H1 (cell line): ENCODE data around the gene ESR1.

Experiments used
- CHD1 ChIP-seq: IDR thresholded peaks from 2 replicates; pipeline ENCODE4 v1.6.1; 2012; ENCODE audit warnings: low read depth, low read length, improper control_type of control experiment
- EP300 ChIP-seq, 2 experiments: IDR thresholded peaks; 1 replicate in 1 of 2; 2 replicates in 1 of 2; pipeline ENCODE4 v1.6.1; 2011 to 2012; ENCODE audit warnings: low read depth in 2 of 2, low read length in 2 of 2, mild to moderate bottlenecking in 2 of 2, borderline replicate concordance in 1 of 2, inconsistent platforms in 1 of 2, moderate library complexity in 1 of 2
- MAFK ChIP-seq: IDR thresholded peaks from 2 replicates; pipeline ENCODE4 v1.6.1; 2012; ENCODE audit warnings: low read depth, mild to moderate bottlenecking, improper control_type of control experiment, low read length
- POLR2A ChIP-seq, 2 experiments: IDR thresholded peaks; 1 replicate in 1 of 2; 2 replicates in 1 of 2; pipeline ENCODE4 v1.6.1; 2011; ENCODE audit warnings: low read depth in 2 of 2, low read length in 2 of 2, mild to moderate bottlenecking in 2 of 2; ENCODE audit errors: control extremely low read depth in 1 of 2
- POLR2AphosphoS5 ChIP-seq: IDR thresholded peaks from 2 replicates; pipeline ENCODE4 v1.6.1; 2011; ENCODE audit warnings: low read depth, low read length
- TF ChIP-seq, protein P1 (sequence below), 3 experiments: IDR thresholded peaks; 1 replicate in 2 of 3; 2 replicates in 1 of 3; pipeline versions ENCODE4 v1.5.1 to v1.6.1; 2011; ENCODE audit warnings: low read length in 3 of 3, mild to moderate bottlenecking in 3 of 3, inconsistent platforms in 2 of 3, low read depth in 1 of 3, moderate library complexity in 1 of 3; ENCODE audit not compliant: insufficient read depth in 1 of 3; ENCODE audit errors: control extremely low read depth in 1 of 3
- TF ChIP-seq, protein P2 (sequence below): IDR thresholded peaks from 2 replicates; pipeline ENCODE4 v1.6.1; 2011; ENCODE audit warnings: low read length, improper control_type of control experiment

DNA sequence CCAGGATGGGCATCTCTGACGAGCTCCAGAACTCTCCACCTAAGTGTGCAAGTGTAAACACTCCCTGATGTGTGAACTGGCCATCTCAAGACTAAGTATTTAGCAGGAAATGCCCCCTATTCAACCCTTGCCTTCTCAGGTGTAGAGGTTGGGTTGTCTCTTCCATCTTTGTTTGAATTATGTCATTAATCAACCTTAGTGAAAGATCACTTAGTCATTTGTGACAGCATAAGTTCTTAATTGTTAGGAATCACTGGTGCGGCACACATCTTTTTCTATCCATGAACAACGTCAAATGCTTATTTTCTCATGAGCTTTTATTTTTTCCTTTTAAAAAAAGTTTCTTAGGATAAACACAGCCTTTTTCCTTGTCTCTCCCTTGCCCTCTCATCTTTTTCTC, 151.6 kb downstream of the ESR1 start:
- TF ChIP-seq EP300 (IDR thresholded peaks at IDR 0.05; ENCODE audit: borderline replicate concordance in 1 of 2, low read depth in 2 of 2, low read length in 2 of 2) = no peak
- TF ChIP-seq, protein P1, sequence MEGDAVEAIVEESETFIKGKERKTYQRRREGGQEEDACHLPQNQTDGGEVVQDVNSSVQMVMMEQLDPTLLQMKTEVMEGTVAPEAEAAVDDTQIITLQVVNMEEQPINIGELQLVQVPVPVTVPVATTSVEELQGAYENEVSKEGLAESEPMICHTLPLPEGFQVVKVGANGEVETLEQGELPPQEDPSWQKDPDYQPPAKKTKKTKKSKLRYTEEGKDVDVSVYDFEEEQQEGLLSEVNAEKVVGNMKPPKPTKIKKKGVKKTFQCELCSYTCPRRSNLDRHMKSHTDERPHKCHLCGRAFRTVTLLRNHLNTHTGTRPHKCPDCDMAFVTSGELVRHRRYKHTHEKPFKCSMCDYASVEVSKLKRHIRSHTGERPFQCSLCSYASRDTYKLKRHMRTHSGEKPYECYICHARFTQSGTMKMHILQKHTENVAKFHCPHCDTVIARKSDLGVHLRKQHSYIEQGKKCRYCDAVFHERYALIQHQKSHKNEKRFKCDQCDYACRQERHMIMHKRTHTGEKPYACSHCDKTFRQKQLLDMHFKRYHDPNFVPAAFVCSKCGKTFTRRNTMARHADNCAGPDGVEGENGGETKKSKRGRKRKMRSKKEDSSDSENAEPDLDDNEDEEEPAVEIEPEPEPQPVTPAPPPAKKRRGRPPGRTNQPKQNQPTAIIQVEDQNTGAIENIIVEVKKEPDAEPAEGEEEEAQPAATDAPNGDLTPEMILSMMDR (IDR thresholded peaks at IDR 0.05; ENCODE audit: control extremely low read depth in 1 of 3, insufficient read depth in 1 of 3, low read depth in 1 of 3, low read length in 3 of 3) = no peak
- no peak for TF ChIP-seq MAFK
- TF ChIP-seq POLR2AphosphoS5 = no peak
- TF ChIP-seq POLR2A (IDR thresholded peaks at IDR 0.05; ENCODE audit: control extremely low read depth in 1 of 2, low read depth in 2 of 2, low read length in 2 of 2) = no peak
- TF ChIP-seq CHD1 = no peak
- TF ChIP-seq, protein P2, sequence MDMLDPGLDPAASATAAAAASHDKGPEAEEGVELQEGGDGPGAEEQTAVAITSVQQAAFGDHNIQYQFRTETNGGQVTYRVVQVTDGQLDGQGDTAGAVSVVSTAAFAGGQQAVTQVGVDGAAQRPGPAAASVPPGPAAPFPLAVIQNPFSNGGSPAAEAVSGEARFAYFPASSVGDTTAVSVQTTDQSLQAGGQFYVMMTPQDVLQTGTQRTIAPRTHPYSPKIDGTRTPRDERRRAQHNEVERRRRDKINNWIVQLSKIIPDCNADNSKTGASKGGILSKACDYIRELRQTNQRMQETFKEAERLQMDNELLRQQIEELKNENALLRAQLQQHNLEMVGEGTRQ = no peak
